ENCODE measurements around the gene RREB1. TPM values are rescaled to one million over a fixed set of nuclear protein-coding genes. Genes with fewer than 3 reads are reported as not detected.

Gene RREB1
- total RNA-seq, 1 experiment from 2014 or later: 16.5 TPM

- DNase-seq: no peak
- Histone ChIP-seq H3K9me3 (no peaks in the 10 kb centered on the region), H3K27me3 (no peaks in the 10 kb centered on the region), H3K36me3 (peaks cover 7% of the 10 kb centered on the region), H3K4me3 (no peak overlapping the region)
These were observed 138.1 kb downstream of the RREB1 start for GRCh38 chr6:7245668-7246393.

- Histone ChIP-seq H3K27me3 (no peaks in the 10 kb centered on the region), H3K9me3 (no peaks in the 10 kb centered on the region), H3K36me3 (peaks cover 7% of the 10 kb centered on the region), H3K4me3 (no peak overlapping the region)
- DNase-seq: no peak
These were observed 138.8 kb downstream of the RREB1 start for GRCh38 chr6:7246401-7247178.

- DNase-seq: no peak
- peaks cover 7% of the 10 kb centered on the region for H3K36me3 ChIP-seq
- H3K27me3 ChIP-seq: no peaks in the 10 kb centered on the region
- H3K4me3 ChIP-seq: no peak overlapping the region
- no peaks in the 10 kb centered on the region for H3K9me3 ChIP-seq
These were observed 139.4 kb downstream of the RREB1 start for GRCh38 chr6:7247179-7247456.

GRCh38 chr6:7247828-7248227, 140.1 kb downstream of the RREB1 start:
- no peaks in the 10 kb centered on the region for H3K27me3 ChIP-seq
- DNase-seq: no peak
- peaks cover 7% of the 10 kb centered on the region for H3K36me3 ChIP-seq
- no peaks in the 10 kb centered on the region for H3K9me3 ChIP-seq
- no peak overlapping the region for H3K4me3 ChIP-seq

- no peak overlapping the region for H3K4me3 ChIP-seq
- H3K27me3 ChIP-seq: no peaks in the 10 kb centered on the region
- peaks cover 7% of the 10 kb centered on the region for H3K36me3 ChIP-seq
- no peaks in the 10 kb centered on the region for H3K9me3 ChIP-seq
- no peak for DNase-seq
These were observed 141.6 kb downstream of the RREB1 start for GRCh38 chr6:7249391-7249790.

GRCh38 chr6:7249946-7250643, 142.3 kb downstream of the RREB1 start:
- Histone ChIP-seq H3K27me3 (no peaks in the 10 kb centered on the region), H3K4me3 (no peak overlapping the region), H3K9me3 (no peaks in the 10 kb centered on the region), H3K36me3 (peaks cover 7% of the 10 kb centered on the region)
- no peak for DNase-seq

- no peak overlapping the region for H3K4me3 ChIP-seq
- DNase-seq: no peak
- no peaks in the 10 kb centered on the region for H3K9me3 ChIP-seq
- H3K27me3 ChIP-seq: no peaks in the 10 kb centered on the region
- peaks cover 7% of the 10 kb centered on the region for H3K36me3 ChIP-seq
These were observed 143.1 kb downstream of the RREB1 start for GRCh38 chr6:7250812-7251211.

GRCh38 chr6:7251646-7252260, 144.0 kb downstream of the RREB1 start:
- Histone ChIP-seq H3K9me3 (no peaks in the 10 kb centered on the region), H3K36me3 (peaks cover 7% of the 10 kb centered on the region), H3K27me3 (no peaks in the 10 kb centered on the region), H3K4me3 (no peak overlapping the region)
- no peak for DNase-seq

- no peak for DNase-seq
- H3K9me3 ChIP-seq: no peaks in the 10 kb centered on the region
- peaks cover 7% of the 10 kb centered on the region for H3K36me3 ChIP-seq
- H3K4me3 ChIP-seq: no peak overlapping the region
- H3K27me3 ChIP-seq: no peaks in the 10 kb centered on the region
These were observed 144.6 kb downstream of the RREB1 start for GRCh38 chr6:7252390-7252789.

- Histone ChIP-seq H3K36me3 (peaks cover 5% of the 10 kb centered on the region; the same call in 1 of the 2 replicates), H3K9me3 (no peaks in the 10 kb centered on the region), H3K4me3 (no peak overlapping the region), H3K27me3 (no peaks in the 10 kb centered on the region)
- no peak for DNase-seq
These were observed 147.4 kb downstream of the RREB1 start for GRCh38 chr6:7254980-7255835.

GRCh38 chr6:7255918-7256317, 148.2 kb downstream of the RREB1 start:
- no peak for DNase-seq
- H3K9me3 ChIP-seq: no peaks in the 10 kb centered on the region
- no peak overlapping the region for H3K4me3 ChIP-seq
- H3K27me3 ChIP-seq: no peaks in the 10 kb centered on the region
- H3K36me3 ChIP-seq: no peaks in the 10 kb centered on the region

GRCh38 chr6:7256785-7257184, 149.0 kb downstream of the RREB1 start:
- DNase-seq: no peak
- Histone ChIP-seq H3K4me3 (no peak overlapping the region), H3K27me3 (no peaks in the 10 kb centered on the region), H3K36me3 (no peaks in the 10 kb centered on the region), H3K9me3 (no peaks in the 10 kb centered on the region)

GRCh38 chr6:7257521-7258230, 149.9 kb downstream of the RREB1 start:
- Histone ChIP-seq H3K36me3 (no peaks in the 10 kb centered on the region), H3K4me3 (no peak overlapping the region), H3K9me3 (no peaks in the 10 kb centered on the region), H3K27me3 (no peaks in the 10 kb centered on the region)
- DNase-seq: no peak

GRCh38 chr6:7258231-7258763, 150.5 kb downstream of the RREB1 start:
- Histone ChIP-seq H3K36me3 (no peaks in the 10 kb centered on the region), H3K27me3 (no peaks in the 10 kb centered on the region), H3K4me3 (no peak overlapping the region), H3K9me3 (no peaks in the 10 kb centered on the region)
- DNase-seq: no peak

GRCh38 chr6:7260291-7261031, 152.7 kb downstream of the RREB1 start:
- Histone ChIP-seq H3K36me3 (no peaks in the 10 kb centered on the region), H3K4me3 (peak overlapping the region; percentile 50), H3K9me3 (no peaks in the 10 kb centered on the region), H3K27me3 (no peaks in the 10 kb centered on the region)
- DNase-seq: no peak
